Astrocyte of the cerebellum (primary cell): ENCODE measurements around the gene TSPEAR.

Experiments used
- DNase-seq: peaks from one replicate; pipeline ENCODE4 v3.0.0-alpha.2; 2011; ENCODE audit warnings: low read depth
- H3K4me3 ChIP-seq: 2 replicates; pipeline ENCODE4 v1.5.1; 2011; ENCODE audit warnings: mild to moderate bottlenecking, low read depth, low read length, moderate library complexity
- in situ Hi-C: cut with HindIII; loops from 2 replicates; pipeline ENCODE4 v1.10.0; 2017; ENCODE audit warnings: low sequenced_read_pairs
- TF ChIP-seq, protein P1 (sequence below): IDR thresholded peaks from 2 replicates; pipeline ENCODE4 v1.5.1; 2012; ENCODE audit warnings: low read length, low read depth, moderate library complexity, mild to moderate bottlenecking; ENCODE audit errors: missing control alignments

Gene TSPEAR

GRCh38 chr21:44711327-44712202, at the start of gene TSPEAR:
Gene TSPEAR, minus strand, starts transcription at chr21:44711572. Its CDS starts 58 bp downstream, at chr21:44711514.
- in situ Hi-C loops, result loop anchor here (10.0 kb wide), 1 partner anchor 367 kb away; no protein-coding TSS in a partner anchor
- TF ChIP-seq, protein P1, sequence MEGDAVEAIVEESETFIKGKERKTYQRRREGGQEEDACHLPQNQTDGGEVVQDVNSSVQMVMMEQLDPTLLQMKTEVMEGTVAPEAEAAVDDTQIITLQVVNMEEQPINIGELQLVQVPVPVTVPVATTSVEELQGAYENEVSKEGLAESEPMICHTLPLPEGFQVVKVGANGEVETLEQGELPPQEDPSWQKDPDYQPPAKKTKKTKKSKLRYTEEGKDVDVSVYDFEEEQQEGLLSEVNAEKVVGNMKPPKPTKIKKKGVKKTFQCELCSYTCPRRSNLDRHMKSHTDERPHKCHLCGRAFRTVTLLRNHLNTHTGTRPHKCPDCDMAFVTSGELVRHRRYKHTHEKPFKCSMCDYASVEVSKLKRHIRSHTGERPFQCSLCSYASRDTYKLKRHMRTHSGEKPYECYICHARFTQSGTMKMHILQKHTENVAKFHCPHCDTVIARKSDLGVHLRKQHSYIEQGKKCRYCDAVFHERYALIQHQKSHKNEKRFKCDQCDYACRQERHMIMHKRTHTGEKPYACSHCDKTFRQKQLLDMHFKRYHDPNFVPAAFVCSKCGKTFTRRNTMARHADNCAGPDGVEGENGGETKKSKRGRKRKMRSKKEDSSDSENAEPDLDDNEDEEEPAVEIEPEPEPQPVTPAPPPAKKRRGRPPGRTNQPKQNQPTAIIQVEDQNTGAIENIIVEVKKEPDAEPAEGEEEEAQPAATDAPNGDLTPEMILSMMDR, result no peak
- DNase-seq, result no peak
- H3K4me3 ChIP-seq, result no peak within 1 kb of the TSS

DNA sequence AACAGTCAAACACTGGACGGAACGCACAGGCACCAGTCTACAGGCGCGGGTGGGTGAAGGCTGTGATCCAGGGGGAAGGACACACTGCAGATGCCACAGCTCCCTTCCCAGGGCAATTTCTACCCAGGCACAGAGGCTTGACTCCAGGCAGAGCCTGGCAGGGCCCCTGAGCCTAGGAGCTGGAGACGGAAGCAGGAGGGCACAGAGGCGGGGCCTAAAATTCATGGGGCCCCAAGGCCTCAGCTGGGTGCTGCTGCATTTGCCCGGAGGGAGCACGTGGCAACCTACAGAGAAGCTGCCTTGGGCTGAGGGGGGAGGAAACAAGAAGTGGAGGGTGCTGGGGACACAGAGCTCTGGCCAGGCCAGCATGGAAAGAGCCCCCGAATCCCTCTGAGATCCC, 49.0 kb upstream of the TSPEAR start:
- H3K4me3 ChIP-seq, result no peak overlapping the region
- TF ChIP-seq, protein P1, result no peak
- in situ Hi-C loops, result no loop called here
- DNase-seq, result no peak

DNA sequence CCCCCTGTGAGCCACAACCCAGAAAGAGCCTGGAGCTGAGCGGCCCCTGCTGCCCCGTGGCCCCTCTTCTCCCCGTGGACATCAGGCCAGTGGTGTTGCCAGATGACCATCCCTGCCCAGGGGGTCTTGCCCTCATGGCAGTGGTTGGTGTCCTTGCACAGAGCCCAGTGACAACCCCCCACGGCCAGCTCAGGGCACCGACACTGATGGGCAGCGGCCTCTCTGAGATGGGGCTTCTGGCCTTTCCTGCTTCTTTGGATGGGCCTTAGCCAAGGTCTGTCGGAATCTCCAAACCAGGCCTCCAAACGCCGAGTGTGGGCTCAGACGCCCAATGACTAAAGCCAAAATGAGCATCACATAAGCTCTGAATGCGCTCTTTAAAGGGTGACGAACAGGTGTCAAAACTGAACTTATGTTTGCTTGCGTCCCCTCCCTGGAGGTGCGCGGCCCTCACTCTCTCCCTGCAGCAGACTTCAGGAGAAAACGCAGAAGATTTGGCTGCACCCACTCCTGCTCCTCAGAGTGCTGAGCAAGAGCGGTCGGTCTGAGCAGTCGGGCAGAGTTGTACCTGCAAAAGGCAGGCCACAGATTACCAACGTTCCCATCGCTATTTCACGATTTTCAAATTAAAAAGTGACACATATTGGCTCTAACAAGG, 48.4 kb upstream of the TSPEAR start:
- H3K4me3 ChIP-seq, result no peak overlapping the region
- TF ChIP-seq, protein P1, result no peak
- no peak for DNase-seq
- in situ Hi-C loops, result no loop called here

DNA sequence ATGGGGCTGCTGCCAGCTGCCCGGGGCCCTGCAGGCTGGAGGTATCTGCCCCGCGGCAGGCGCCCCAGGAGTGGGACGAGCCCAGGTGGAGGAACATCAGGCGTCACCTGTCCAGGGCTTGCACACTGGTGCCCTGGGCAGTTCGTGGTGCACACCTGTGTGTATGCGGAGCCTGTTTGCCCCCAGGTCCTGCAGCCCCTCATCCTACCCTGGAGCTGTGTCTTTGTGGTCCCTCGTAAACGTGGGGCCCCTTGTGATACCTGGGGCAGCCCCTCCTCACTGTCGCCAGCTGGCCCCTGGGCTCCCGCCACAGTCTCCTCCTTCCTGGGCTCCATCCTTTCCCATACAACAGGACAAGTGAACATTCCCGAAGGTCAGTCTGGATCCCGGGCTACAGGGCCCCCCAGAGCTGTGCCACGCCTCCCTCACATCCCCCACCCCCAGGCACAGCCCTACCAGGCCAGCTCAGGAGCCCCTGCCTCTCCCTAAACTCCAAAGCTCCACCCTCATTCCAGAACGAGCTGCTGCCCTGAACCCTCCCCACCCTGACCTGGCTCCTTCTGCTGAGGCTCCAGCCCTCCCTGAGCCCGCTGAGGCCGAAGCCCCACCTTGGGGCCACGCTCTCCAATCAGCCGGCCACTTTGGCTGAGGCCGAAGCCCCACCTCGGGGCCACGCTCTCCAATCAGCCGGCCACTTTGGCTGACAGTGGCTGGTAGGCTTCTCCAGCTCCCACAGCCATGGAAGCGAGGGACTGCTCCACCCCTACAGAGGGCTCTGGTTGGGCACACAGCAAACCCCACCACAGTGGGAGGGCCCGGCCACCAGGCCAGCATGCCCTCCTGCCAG, 47.6 kb upstream of the TSPEAR start:
- TF ChIP-seq, protein P1, result no peak
- no peak overlapping the region for H3K4me3 ChIP-seq
- in situ Hi-C loops, result no loop called here
- no peak for DNase-seq

DNA sequence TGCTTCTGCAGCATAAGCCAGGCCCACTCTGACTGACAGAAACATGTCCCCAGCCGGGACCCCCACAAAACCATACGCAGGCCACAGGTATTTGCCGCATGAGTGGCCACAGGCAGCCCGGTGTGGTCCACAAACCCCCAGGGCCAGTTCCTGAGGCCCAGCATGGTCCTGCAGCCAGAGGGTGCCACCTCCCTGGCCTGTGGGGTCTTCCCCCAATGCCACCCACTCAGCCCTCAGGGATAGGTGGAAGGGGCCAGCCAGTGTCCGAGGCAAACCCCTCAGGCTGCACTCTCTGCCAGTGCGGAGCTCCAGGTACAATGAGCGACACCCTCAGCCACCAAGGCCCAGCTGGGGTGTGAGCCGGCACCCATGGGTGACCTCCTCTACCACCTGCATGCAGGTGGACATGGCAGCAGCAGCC, 46.8 kb upstream of the TSPEAR start:
- no peak overlapping the region for H3K4me3 ChIP-seq

More for the DNA sequence above, 46.8 kb upstream of the TSPEAR start:
- DNase-seq, result no peak
- in situ Hi-C loops, result no loop called here
- TF ChIP-seq, protein P1, result no peak
